Measurements from ENCODE around the gene IGFBP1.

- TF ChIP-seq CTCF (IDR thresholded peaks at IDR 0.05; ENCODE audit: insufficient read depth, low read length) (peak; percentile 83), POLR2AphosphoS5 (IDR thresholded peaks at IDR 0.05; ENCODE audit: low read depth) (no peak), GABPA (IDR thresholded peaks at IDR 0.05; ENCODE audit: low read depth) (no peak), REST (IDR thresholded peaks at IDR 0.05; ENCODE audit: insufficient replicate concordance, low read depth) (no peak)
These were observed 29.4 kb downstream of the IGFBP1 start for GRCh38 chr7:45917658-45918057.
